HepG2 (cell line): ENCODE data around the gene C4BPA. TPM values are rescaled to one million over a fixed set of nuclear protein-coding genes. Genes with fewer than 3 reads are reported as not detected.

Experiments used
- CBFB ChIP-seq: sonication (generic); formaldehyde crosslinking; IDR thresholded peaks from 2 replicates; pipeline ENCODE4 v1.4.0; 2020; ENCODE audit warnings: missing genetic modification reagents
- CSRNP1 ChIP-seq: sonication (generic); formaldehyde crosslinking; IDR thresholded peaks from 2 replicates; pipeline ENCODE4 v1.8.1; 2023; ENCODE audit warnings: mild to moderate bottlenecking, missing genetic modification reagents
- FOXP4 ChIP-seq: sonication (generic); formaldehyde crosslinking; IDR thresholded peaks from 2 replicates; pipeline ENCODE4 v1.4.0; 2020; ENCODE audit warnings: missing genetic modification reagents
- HNF4A ChIP-seq: sonication (generic); formaldehyde crosslinking; IDR thresholded peaks from 2 replicates; pipeline ENCODE4 v1.4.0; 2020; ENCODE audit warnings: missing genetic modification reagents
- HNRNPL ChIP-seq: fragments of 200-400 bp; formaldehyde crosslinking; IDR thresholded peaks from 2 replicates; pipeline ENCODE4 v1.6.1; 2017; ENCODE audit warnings: mild to moderate bottlenecking, low read depth, low read length
- KDM5A ChIP-seq: fragments of 200-600 bp; sonication (generic); IDR thresholded peaks from 2 replicates; pipeline ENCODE4 v1.7.0; 2018; ENCODE audit warnings: antibody characterized with exemption, mild to moderate bottlenecking, low read length, borderline replicate concordance
- NFKBIZ ChIP-seq: IDR thresholded peaks from 2 replicates; pipeline ENCODE4 v1.6.1; 2018; ENCODE audit warnings: missing genetic modification reagents, missing compliant biosample characterization
- PCBP1 ChIP-seq: fragments of 200-400 bp; formaldehyde crosslinking; IDR thresholded peaks from 2 replicates; pipeline ENCODE4 v1.6.1; 2017; ENCODE audit warnings: mild to moderate bottlenecking, low read depth, low read length, borderline replicate concordance
- SIN3B ChIP-seq: fragments of 150-350 bp; IDR thresholded peaks from 2 replicates; pipeline ENCODE4 v1.6.1; 2014; ENCODE audit warnings: low read length
- SIX1 ChIP-seq: sonication (generic); formaldehyde crosslinking; IDR thresholded peaks from 2 replicates; pipeline ENCODE4 v1.4.0; 2020; ENCODE audit warnings: missing genetic modification reagents, borderline replicate concordance
- THYN1 ChIP-seq: sonication (generic); formaldehyde crosslinking; IDR thresholded peaks from 2 replicates; pipeline ENCODE4 v1.8.1; 2023; ENCODE audit warnings: low read depth, mild to moderate bottlenecking, moderate library complexity, missing genetic modification reagents, borderline replicate concordance
- TOPORS ChIP-seq: sonication (generic); formaldehyde crosslinking; IDR thresholded peaks from 2 replicates; pipeline ENCODE4 v1.8.0; 2023; ENCODE audit warnings: mild to moderate bottlenecking, missing genetic modification reagents
- ZBTB44 ChIP-seq: sonication (generic); formaldehyde crosslinking; IDR thresholded peaks from 2 replicates; pipeline ENCODE4 v1.4.0; 2020; ENCODE audit warnings: missing genetic modification reagents
- ZBTB46 ChIP-seq: sonication (generic); formaldehyde crosslinking; IDR thresholded peaks from 2 replicates; pipeline ENCODE4 v1.4.0; 2020; ENCODE audit warnings: mild to moderate bottlenecking, missing genetic modification reagents, borderline replicate concordance
- ZNF101 ChIP-seq: sonication (generic); formaldehyde crosslinking; IDR thresholded peaks from 2 replicates; pipeline ENCODE4 v1.4.0; 2020; ENCODE audit warnings: mild to moderate bottlenecking, low read depth, missing genetic modification reagents, borderline replicate concordance
- ZNF121 ChIP-seq: sonication (generic); formaldehyde crosslinking; IDR thresholded peaks from 2 replicates; pipeline ENCODE4 v1.5.0; 2020; ENCODE audit warnings: mild to moderate bottlenecking, missing genetic modification reagents
- ZNF558 ChIP-seq: sonication (generic); formaldehyde crosslinking; IDR thresholded peaks from 2 replicates; pipeline ENCODE4 v1.9.0; 2022; ENCODE audit warnings: mild to moderate bottlenecking, missing genetic modification reagents, borderline replicate concordance
- ZNF652 ChIP-seq: IDR thresholded peaks from 2 replicates; pipeline ENCODE4 v1.6.1; 2016; ENCODE audit warnings: low read depth, borderline replicate concordance
- ZNF761 ChIP-seq: sonication (generic); formaldehyde crosslinking; conservative IDR thresholded peaks from 2 replicates; pipeline ENCODE4 v1.4.0; 2020; ENCODE audit warnings: mild to moderate bottlenecking, missing genetic modification reagents
- ZNF775 ChIP-seq: sonication (generic); formaldehyde crosslinking; IDR thresholded peaks from 2 replicates; pipeline ENCODE4 v1.4.0; 2020; ENCODE audit warnings: missing genetic modification reagents, mild to moderate bottlenecking, moderate library complexity, borderline replicate concordance
- polyA plus RNA-seq, 8 experiments: library from polyadenylated mRNA; depleted of rRNA in 3 of 8; stranded (reverse) in 7 of 8; unstranded in 1 of 8; fragments of >200 nt; fragmentation: Illumina TruSeq in 4 of 8; extraction: Trizol in 4 of 8; gene quantifications; 2 replicates each; pipeline versions ENCODE4 v1.2.1 to v1.2.3, GENCODE V29; 2011 to 2016; ENCODE audit warnings: low read depth in 4 of 8, missing spikeins in 1 of 8, mixed read lengths in 1 of 8; ENCODE audit not compliant: insufficient read depth in 1 of 8
- total RNA-seq, 5 experiments: library from RNA; depleted of rRNA; stranded (reverse); fragments of >200 nt; fragmentation: Illumina TruSeq; extraction: Trizol; gene quantifications; 2 replicates each; pipeline ENCODE4 v1.2.3, GENCODE V29; 2016; ENCODE audit warnings: low read depth in 1 of 5

C4BPA gene
- total and polyA plus RNA-seq, 2 of the 13 experiments (the other 11 are each of a cell fraction or from before 2014, with no cell fraction given): 32.1 to 60.1 TPM

- TF ChIP-seq TOPORS (CRISPR knock-in tag) (no peak), FOXP4 (peak; percentile 89), CBFB (CRISPR knock-in tag) (no peak; the same call in 1 of the 2 replicates), THYN1 (CRISPR knock-in tag) (no peak), HNF4A (CRISPR knock-in tag) (peak; percentile 93), ZNF101 (CRISPR knock-in tag) (no peak), ZNF652 (CRISPR knock-in tag) (0 out of 2 replicates have a peak, but pooled peaks have one; percentile 10), ZBTB46 (CRISPR knock-in tag) (no peak), ZBTB44 (no peak), CSRNP1 (CRISPR knock-in tag) (no peak), SIX1 (CRISPR knock-in tag) (peak; percentile 8; the same call in 1 of the 2 replicates), NFKBIZ (peak; percentile 93; the same call in 1 of the 2 replicates), ZNF761 (CRISPR knock-in tag) (0 out of 2 replicates have a peak, but pooled peaks have one; percentile 62), ZNF558 (CRISPR knock-in tag) (no peak), SIN3B (no peak), HNRNPL (no peak), KDM5A (no peak; the same call in 1 of the 2 replicates), ZNF775 (CRISPR knock-in tag) (no peak), PCBP1 (no peak), ZNF121 (CRISPR knock-in tag) (peak; percentile 35; the same call in 1 of the 2 replicates)
Measured at GRCh38 chr1:207088701-207089626, 15.1 kb upstream of the C4BPA start, which contains the start of gene C4BPB (continued).
